GM23248 (cell line): ENCODE measurements around the gene S100A4. TPM values are rescaled to one million over a fixed set of nuclear protein-coding genes. Genes with fewer than 3 reads are reported as not detected.
A peak's percentile ranks its signal among the peaks of the same experiment; 100 is the strongest.

Experiments used
- DNase-seq: peaks from one replicate; pipeline ENCODE4 v3.0.0-alpha.2; 2015
- H2AFZ ChIP-seq: fragments of 200-600 bp; sonication (generic); 2 replicates; pipeline ENCODE4 v1.6.1; 2016; ENCODE audit warnings: antibody characterized with exemption
- H3F3A ChIP-seq: fragments of 200-600 bp; sonication (generic); 2 replicates; pipeline ENCODE4 v1.6.1; 2016; ENCODE audit warnings: mild to moderate bottlenecking, antibody characterized with exemption, mixed run types; ENCODE audit not compliant: insufficient read depth
- H3K27ac ChIP-seq: fragments of 200-600 bp; sonication (generic); 2 replicates; pipeline ENCODE4 v1.5.1; 2016; ENCODE audit warnings: mild to moderate bottlenecking
- H3K27me3 ChIP-seq: fragments of 200-600 bp; sonication (generic); replicated peaks from 2 replicates; pipeline ENCODE4 v1.6.1; 2016; ENCODE audit warnings: mild to moderate bottlenecking; ENCODE audit not compliant: insufficient read depth
- H3K36me3 ChIP-seq: fragments of 200-600 bp; sonication (generic); 2 replicates; pipeline ENCODE4 v1.6.1; 2016; ENCODE audit warnings: low read depth, mild to moderate bottlenecking
- H3K4me1 ChIP-seq: fragments of 200-600 bp; sonication (generic); 2 replicates; pipeline ENCODE4 v1.6.1; 2016; ENCODE audit warnings: mild to moderate bottlenecking; ENCODE audit not compliant: insufficient read depth
- H3K4me2 ChIP-seq: fragments of 200-600 bp; sonication (generic); one replicate; pipeline ENCODE4 v1.6.1; 2016; ENCODE audit warnings: mild to moderate bottlenecking; ENCODE audit not compliant: unreplicated experiment
- H3K4me3 ChIP-seq: fragments of 200-600 bp; sonication (generic); 2 replicates; pipeline ENCODE4 v1.5.1; 2016; ENCODE audit warnings: mild to moderate bottlenecking
- H3K79me2 ChIP-seq: fragments of 200-600 bp; sonication (generic); 2 replicates; pipeline ENCODE4 v1.6.1; 2016; ENCODE audit warnings: mild to moderate bottlenecking; ENCODE audit not compliant: insufficient read depth
- H3K9ac ChIP-seq: fragments of 200-600 bp; sonication (generic); 2 replicates; pipeline ENCODE4 v1.6.1; 2016; ENCODE audit warnings: mild to moderate bottlenecking
- H3K9me2 ChIP-seq: fragments of 200-600 bp; sonication (generic); 2 replicates; pipeline ENCODE4 v1.6.1; 2016; ENCODE audit warnings: mixed run types, mild to moderate bottlenecking, moderate library complexity; ENCODE audit not compliant: insufficient read depth
- H3K9me3 ChIP-seq: fragments of 200-600 bp; sonication (generic); one replicate; pipeline ENCODE4 v1.6.1; 2017; ENCODE audit warnings: low read depth
- H4K20me1 ChIP-seq: fragments of 200-600 bp; sonication (generic); 2 replicates; pipeline ENCODE4 v1.6.0; 2016; ENCODE audit not compliant: insufficient read depth
- EZH2 ChIP-seq: fragments of 200-600 bp; sonication (generic); IDR thresholded peaks from 2 replicates; pipeline ENCODE4 v1.6.1; 2018; ENCODE audit warnings: antibody characterized with exemption, mild to moderate bottlenecking; ENCODE audit not compliant: insufficient read depth, poor library complexity, severe bottlenecking
- EZH2phosphoT487 ChIP-seq: fragments of 200-600 bp; sonication (generic); IDR thresholded peaks from 2 replicates; pipeline ENCODE4 v1.6.1; 2018; ENCODE audit warnings: antibody characterized with exemption, moderate library complexity, mild to moderate bottlenecking, low read depth; ENCODE audit not compliant: insufficient read depth
- WGBS, 2 experiments: methylation state at CpG; one replicate each; pipeline ENCODE4 v1.1.6; 2015 to 2017; ENCODE audit warnings: low lambda C conversion rate in 2 of 2, low coverage in 1 of 2; ENCODE audit errors: missing lambda C conversion rate in 2 of 2; 5-methylcytosine and 5-hydroxymethylcytosine counted together
- in situ Hi-C: fragments of 300-500 bp; cut with MboI; formaldehyde crosslinking; loops from 2 replicates; pipeline ENCODE4 v1.15.0; 2020
- polyA plus RNA-seq: library from polyadenylated mRNA; unstranded; fragments of >200 nt; fragmentation: Nextera tagmentation; extraction: Ambion mirVana; gene quantifications from 2 replicates; pipeline ENCODE4 v1.2.1, GENCODE V29; 2016
- total RNA-seq: library from RNA; depleted of rRNA; stranded (reverse); fragments of >200 nt; shearing (Covaris generic); gene quantifications from 2 replicates; pipeline ENCODE4 v1.2.3, GENCODE V29; 2014

S100A4 gene
- total and polyA plus RNA-seq, 2 experiments from 2014 or later = 236 to 610 TPM

- no peak for DNase-seq
- no peaks in the 10 kb centered on the region for H3K36me3 ChIP-seq
- WGBS, 2 experiments = 75 to 78% methylated on average over 3 of the region's 3 CpGs
- TF ChIP-seq EZH2 = no peak
- no peak for TF ChIP-seq EZH2phosphoT487
- no peaks in the 10 kb centered on the region for H3K9me2 ChIP-seq
- peaks cover 27% of the 10 kb centered on the region for H3F3A ChIP-seq
- peak overlapping the region; percentile 72 for H3K9ac ChIP-seq
- H2AFZ ChIP-seq = no peak overlapping the region
- H3K27ac ChIP-seq = peak overlapping the region; percentile 89
- in situ Hi-C loops = no loop called here
- no peaks in the 10 kb centered on the region for H3K79me2 ChIP-seq
- H4K20me1 ChIP-seq = no peaks in the 10 kb centered on the region
- peaks cover 32% of the 10 kb centered on the region for H3K4me1 ChIP-seq
- H3K9me3 ChIP-seq = no peaks in the 10 kb centered on the region
- no peak overlapping the region for H3K4me3 ChIP-seq
- H3K4me2 ChIP-seq = peak overlapping the region; percentile 63
- H3K27me3 ChIP-seq = no peaks in the 10 kb centered on the region
Observed at GRCh38 chr1:153573351-153573750, 27.7 kb upstream of the S100A4 start.

GRCh38 chr1:153572569-153573015 lies 27.0 kb upstream of the S100A4 start:
- 0% methylated on average over 3 of the region's 3 CpGs for whole genome bisulfite sequencing, 2 experiments
- in situ Hi-C loops = no loop called here
- Histone ChIP-seq H3K27ac (peak overlapping the region; percentile 89), H2AFZ (no peak overlapping the region), H3K9ac (peak overlapping the region; percentile 72), H3K79me2 (no peaks in the 10 kb centered on the region), H3K4me3 (peak overlapping the region; percentile 39), H3K27me3 (no peaks in the 10 kb centered on the region), H3K9me3 (no peaks in the 10 kb centered on the region), H3K36me3 (no peaks in the 10 kb centered on the region), H3K4me1 (peaks cover 32% of the 10 kb centered on the region), H3K4me2 (peak overlapping the region; percentile 63), H4K20me1 (no peaks in the 10 kb centered on the region), H3F3A (peaks cover 31% of the 10 kb centered on the region), H3K9me2 (no peaks in the 10 kb centered on the region)
- peak; percentile 94 for DNase-seq
- TF ChIP-seq EZH2phosphoT487 = no peak
- TF ChIP-seq EZH2 = no peak

- 67 to 74% methylated on average over 7 of the region's 7 CpGs for WGBS, 2 experiments
- Histone ChIP-seq H3K36me3 (no peaks in the 10 kb centered on the region), H3F3A (peaks cover 37% of the 10 kb centered on the region), H3K27ac (peak overlapping the region; percentile 89), H2AFZ (no peak overlapping the region), H3K79me2 (no peaks in the 10 kb centered on the region), H3K4me1 (peaks cover 39% of the 10 kb centered on the region), H3K9ac (peak overlapping the region; percentile 72), H3K27me3 (no peaks in the 10 kb centered on the region), H4K20me1 (no peaks in the 10 kb centered on the region), H3K9me3 (no peaks in the 10 kb centered on the region), H3K9me2 (no peaks in the 10 kb centered on the region), H3K4me2 (peak overlapping the region; percentile 63), H3K4me3 (no peak overlapping the region; the same call in 1 of the 2 replicates)
- TF ChIP-seq EZH2 (no peak), EZH2phosphoT487 (no peak)
- no peak for DNase-seq
- in situ Hi-C loops = no loop called here
Observed at GRCh38 chr1:153571706-153572105, 26.1 kb upstream of the S100A4 start.

DNA sequence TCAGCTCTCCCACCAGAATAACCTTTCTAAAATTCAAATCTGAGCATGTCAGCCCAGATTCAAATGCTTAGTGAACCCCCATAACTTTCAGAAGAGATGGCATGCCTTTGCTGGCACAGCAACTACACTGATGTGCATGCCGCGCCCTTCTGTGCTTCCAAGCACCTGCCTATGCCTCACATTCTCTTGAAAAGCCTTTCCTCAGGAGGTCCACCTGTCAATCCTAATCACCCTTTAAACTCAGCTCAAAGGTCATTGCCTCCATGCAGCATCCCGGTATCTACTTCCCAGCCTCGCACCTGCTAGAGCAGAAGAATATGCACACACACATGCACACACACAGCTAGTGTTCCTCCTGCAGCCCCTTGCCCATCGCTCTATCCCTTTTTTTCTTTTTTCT lies 25.3 kb upstream of the S100A4 start:
- Histone ChIP-seq H3K9ac (no peak overlapping the region), H3K36me3 (no peaks in the 10 kb centered on the region), H3K9me3 (no peaks in the 10 kb centered on the region), H3K4me3 (no peak overlapping the region), H3K4me2 (no peak overlapping the region), H3F3A (peaks cover 39% of the 10 kb centered on the region), H3K27me3 (no peaks in the 10 kb centered on the region), H3K27ac (no peak overlapping the region), H3K79me2 (no peaks in the 10 kb centered on the region), H3K4me1 (peaks cover 43% of the 10 kb centered on the region), H4K20me1 (no peaks in the 10 kb centered on the region), H3K9me2 (no peaks in the 10 kb centered on the region), H2AFZ (no peak overlapping the region)
- no peak for DNase-seq
- WGBS, 2 experiments = 99% methylated on average over 5 of the region's 5 CpGs
- no peak for TF ChIP-seq EZH2
- no peak for TF ChIP-seq EZH2phosphoT487
- in situ Hi-C loops = no loop called here

- Histone ChIP-seq H3K27ac (no peak overlapping the region), H3K9me3 (no peaks in the 10 kb centered on the region), H3K79me2 (no peaks in the 10 kb centered on the region), H4K20me1 (no peaks in the 10 kb centered on the region), H2AFZ (no peak overlapping the region), H3K9ac (no peak overlapping the region), H3K4me2 (no peak overlapping the region), H3K4me3 (no peak overlapping the region), H3K4me1 (peaks cover 54% of the 10 kb centered on the region), H3K36me3 (no peaks in the 10 kb centered on the region), H3K27me3 (no peaks in the 10 kb centered on the region), H3K9me2 (no peaks in the 10 kb centered on the region), H3F3A (peaks cover 40% of the 10 kb centered on the region)
- TF ChIP-seq EZH2phosphoT487 = no peak
- no peak for TF ChIP-seq EZH2
- in situ Hi-C loops = no loop called here
- 92% methylated on average over 8 of the region's 8 CpGs for WGBS, 2 experiments
- no peak for DNase-seq
Observed at GRCh38 chr1:153569465-153569864, 23.9 kb upstream of the S100A4 start.
